PC-9 (cell line): ENCODE measurements around the gene DUSP9.

Experiments
- CTCF ChIP-seq: fragments of 200-600 bp; sonication (generic); conservative IDR thresholded peaks from 2 replicates; pipeline ENCODE4 v1.6.1; 2017; ENCODE audit warnings: mixed run types, antibody characterized with exemption, mild to moderate bottlenecking, moderate library complexity
- EZH2 ChIP-seq: fragments of 200-600 bp; sonication (generic); IDR thresholded peaks from 2 replicates; pipeline ENCODE4 v1.8.0; 2017; ENCODE audit warnings: antibody characterized with exemption, low read depth

GRCh38 chrX:153626863-153627674, 19.9 kb upstream of the DUSP9 start:
- TF ChIP-seq EZH2: no peak
- TF ChIP-seq CTCF: no peak
